Upper lobe of left lung (tissue), 4 donors: ENCODE measurements around the gene TRMT13.

Experiments
- POLR2AphosphoS5 ChIP-seq, 2 donors: sonication (generic); formaldehyde crosslinking; IDR thresholded peaks; one replicate each; pipeline ENCODE4 v1.5.1; 2017; ENCODE audit warnings: antibody characterized with exemption in 2 of 2
- TF ChIP-seq, protein P1 (sequence below), 6 experiments: fragments of 450-650 bp in 4 of 6; fragments of 200-600 bp in 2 of 6; sonication (generic) in 2 of 6; IDR thresholded peaks; one replicate each; pipeline ENCODE4 v1.5.1; 2016 to 2019; ENCODE audit warnings: antibody characterized with exemption in 6 of 6

DNA sequence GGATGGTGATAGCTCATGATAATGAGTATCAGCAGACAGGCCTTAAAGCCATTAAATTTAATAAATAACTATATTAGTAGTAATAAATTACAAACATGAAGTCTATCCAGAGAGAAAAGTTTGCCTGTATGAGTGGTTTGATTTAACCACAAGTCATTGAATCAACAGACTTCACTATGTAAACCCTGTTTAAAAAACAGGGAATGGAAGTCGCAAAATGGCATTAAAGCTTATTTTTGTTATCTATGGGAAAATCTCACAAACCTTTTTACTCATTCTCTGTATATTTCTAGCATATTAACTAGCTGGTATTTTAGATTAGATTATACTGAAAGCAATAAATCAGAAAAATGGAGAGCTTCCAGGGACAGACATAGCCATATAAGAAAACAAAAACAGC is 45.6 kb upstream of the TRMT13 start:
- TF ChIP-seq, protein P1, sequence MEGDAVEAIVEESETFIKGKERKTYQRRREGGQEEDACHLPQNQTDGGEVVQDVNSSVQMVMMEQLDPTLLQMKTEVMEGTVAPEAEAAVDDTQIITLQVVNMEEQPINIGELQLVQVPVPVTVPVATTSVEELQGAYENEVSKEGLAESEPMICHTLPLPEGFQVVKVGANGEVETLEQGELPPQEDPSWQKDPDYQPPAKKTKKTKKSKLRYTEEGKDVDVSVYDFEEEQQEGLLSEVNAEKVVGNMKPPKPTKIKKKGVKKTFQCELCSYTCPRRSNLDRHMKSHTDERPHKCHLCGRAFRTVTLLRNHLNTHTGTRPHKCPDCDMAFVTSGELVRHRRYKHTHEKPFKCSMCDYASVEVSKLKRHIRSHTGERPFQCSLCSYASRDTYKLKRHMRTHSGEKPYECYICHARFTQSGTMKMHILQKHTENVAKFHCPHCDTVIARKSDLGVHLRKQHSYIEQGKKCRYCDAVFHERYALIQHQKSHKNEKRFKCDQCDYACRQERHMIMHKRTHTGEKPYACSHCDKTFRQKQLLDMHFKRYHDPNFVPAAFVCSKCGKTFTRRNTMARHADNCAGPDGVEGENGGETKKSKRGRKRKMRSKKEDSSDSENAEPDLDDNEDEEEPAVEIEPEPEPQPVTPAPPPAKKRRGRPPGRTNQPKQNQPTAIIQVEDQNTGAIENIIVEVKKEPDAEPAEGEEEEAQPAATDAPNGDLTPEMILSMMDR (IDR thresholded peaks at IDR 0.05) = no peak
- no peak for TF ChIP-seq POLR2AphosphoS5 (IDR thresholded peaks at IDR 0.05)
